ENCODE data around the gene LTBR. TPM values are rescaled to one million over a fixed set of nuclear protein-coding genes. Genes with fewer than 3 reads are reported as not detected.
A peak's percentile ranks its signal among the peaks of the same experiment; 100 is the strongest.

Gene LTBR
- total RNA-seq, 3 donors from 2014 or later (not counting 1 experiment from before 2014, with no cell fraction given), result 3.7 to 5.8 (median 4.4) TPM

GRCh38 chr12:6374786-6375160 lies 9.2 kb upstream of the LTBR start:
- Mint-ChIP-seq H3K4me1 (peaks cover 29 to 50% of the 10 kb centered on the region in 2 donors), H3K27me3 (ENCODE audit: low read depth in 2 of 2) (no peaks in the 10 kb centered on the region), H3K27ac (no peak overlapping the region), H3K9me3 (no peaks in the 10 kb centered on the region), H3K4me3 (no peak overlapping the region), H3K36me3 (no peaks in the 10 kb centered on the region)
- ATAC-seq (no peak), DNase-seq (no peak)
- H3K36me3 ChIP-seq (ENCODE audit: control insufficient read depth, insufficient read depth, low read length), result no peaks in the 10 kb centered on the region
- no peak for TF ChIP-seq CTCF (IDR thresholded peaks at IDR 0.05)
- no peaks in the 10 kb centered on the region for H3K9me3 ChIP-seq (ENCODE audit: control insufficient read depth, insufficient read depth, low read length)
- H3K4me3 ChIP-seq (ENCODE audit: low read length), result no peak overlapping the region
- no peaks in the 10 kb centered on the region for H3K27me3 ChIP-seq (ENCODE audit: control insufficient read depth, insufficient read depth, low read length)
- H3K4me1 ChIP-seq (ENCODE audit: control insufficient read depth, insufficient read depth, low read length), result peaks cover 32% of the 10 kb centered on the region
- H3K27ac ChIP-seq (ENCODE audit: low read length), result no peak overlapping the region
- intact Hi-C loops (cut with micrococcal nuclease), result no loop called here
- 91% methylated on average over 7 of the region's 7 CpGs for WGBS (ENCODE audit: insufficient coverage)

GRCh38 chr12:6375269-6376078 lies 8.5 kb upstream of the LTBR start, which contains the start of gene SCNN1A:
SCNN1A (minus strand) TSS chr12:6375563; CDS start chr12:6374783, 780 bp downstream.
- no peak for TF ChIP-seq CTCF (IDR thresholded peaks at IDR 0.05)
- H3K36me3 Mint-ChIP-seq, result no peaks in the 10 kb centered on the region
- WGBS (ENCODE audit: insufficient coverage), result 92% methylated on average over 15 of the region's 15 CpGs
- H3K27me3 Mint-ChIP-seq (ENCODE audit: low read depth in 2 of 2), result peaks cover 0 to 2% of the 10 kb centered on the region in 2 donors
- peak within 1 kb of the TSS; percentile 41 to 76 for H3K27ac Mint-ChIP-seq
- intact Hi-C loops (cut with micrococcal nuclease), result no loop called here
- no peaks in the 10 kb centered on the region for H3K9me3 Mint-ChIP-seq
- H3K4me1 Mint-ChIP-seq, result peaks cover 29 to 50% of the 10 kb centered on the region in 2 donors
- no peak for ATAC-seq
- H3K27me3 ChIP-seq (ENCODE audit: control insufficient read depth, insufficient read depth, low read length), result no peaks in the 10 kb centered on the region
- peak within 1 kb of the TSS; percentile 60 for H3K4me3 Mint-ChIP-seq
- no peak within 1 kb of the TSS for H3K4me3 ChIP-seq (ENCODE audit: low read length)
- H3K4me1 ChIP-seq (ENCODE audit: control insufficient read depth, insufficient read depth, low read length), result peaks cover 32% of the 10 kb centered on the region
- no peak within 1 kb of the TSS for H3K27ac ChIP-seq (ENCODE audit: low read length)
- no peak for DNase-seq
- no peaks in the 10 kb centered on the region for H3K9me3 ChIP-seq (ENCODE audit: control insufficient read depth, insufficient read depth, low read length)
- no peaks in the 10 kb centered on the region for H3K36me3 ChIP-seq (ENCODE audit: control insufficient read depth, insufficient read depth, low read length)

- no peak overlapping the region for H3K27ac ChIP-seq (ENCODE audit: low read length)
- Mint-ChIP-seq H3K27me3 (ENCODE audit: low read depth in 2 of 2) (peaks cover 0 to 5% of the 10 kb centered on the region in 2 donors), H3K4me1 (peaks cover 29 to 46% of the 10 kb centered on the region in 2 donors), H3K9me3 (no peaks in the 10 kb centered on the region), H3K27ac (peak overlapping the region; percentile 41 to 76), H3K36me3 (no peaks in the 10 kb centered on the region), H3K4me3 (peak overlapping the region; percentile 60)
- 50% methylated on average over 18 of the region's 19 CpGs for WGBS (ENCODE audit: insufficient coverage)
- no peaks in the 10 kb centered on the region for H3K27me3 ChIP-seq (ENCODE audit: control insufficient read depth, insufficient read depth, low read length)
- peaks cover 32% of the 10 kb centered on the region for H3K4me1 ChIP-seq (ENCODE audit: control insufficient read depth, insufficient read depth, low read length)
- ATAC-seq (peak; percentile 55 to 61 (median 57)), DNase-seq (peak in 1 of 2 donors; percentile 38)
- no peak for TF ChIP-seq CTCF (IDR thresholded peaks at IDR 0.05)
- H3K36me3 ChIP-seq (ENCODE audit: control insufficient read depth, insufficient read depth, low read length), result no peaks in the 10 kb centered on the region
- H3K9me3 ChIP-seq (ENCODE audit: control insufficient read depth, insufficient read depth, low read length), result no peaks in the 10 kb centered on the region
- intact Hi-C loops (cut with micrococcal nuclease), result no loop called here
- H3K4me3 ChIP-seq (ENCODE audit: low read length), result no peak overlapping the region
Observed at GRCh38 chr12:6376079-6376869, 7.7 kb upstream of the LTBR start.
